ENCODE results near the gene GNAI3. TPM values are rescaled to one million over a fixed set of nuclear protein-coding genes. Genes with fewer than 3 reads are reported as not detected.
A peak's percentile ranks its signal among the peaks of the same experiment; 100 is the strongest.

GNAI3 gene
- total and polyA plus RNA-seq, 2 donors (not counting 1 experiment from before 2014, with no cell fraction given) = 11.4 to 14.4 TPM

DNA sequence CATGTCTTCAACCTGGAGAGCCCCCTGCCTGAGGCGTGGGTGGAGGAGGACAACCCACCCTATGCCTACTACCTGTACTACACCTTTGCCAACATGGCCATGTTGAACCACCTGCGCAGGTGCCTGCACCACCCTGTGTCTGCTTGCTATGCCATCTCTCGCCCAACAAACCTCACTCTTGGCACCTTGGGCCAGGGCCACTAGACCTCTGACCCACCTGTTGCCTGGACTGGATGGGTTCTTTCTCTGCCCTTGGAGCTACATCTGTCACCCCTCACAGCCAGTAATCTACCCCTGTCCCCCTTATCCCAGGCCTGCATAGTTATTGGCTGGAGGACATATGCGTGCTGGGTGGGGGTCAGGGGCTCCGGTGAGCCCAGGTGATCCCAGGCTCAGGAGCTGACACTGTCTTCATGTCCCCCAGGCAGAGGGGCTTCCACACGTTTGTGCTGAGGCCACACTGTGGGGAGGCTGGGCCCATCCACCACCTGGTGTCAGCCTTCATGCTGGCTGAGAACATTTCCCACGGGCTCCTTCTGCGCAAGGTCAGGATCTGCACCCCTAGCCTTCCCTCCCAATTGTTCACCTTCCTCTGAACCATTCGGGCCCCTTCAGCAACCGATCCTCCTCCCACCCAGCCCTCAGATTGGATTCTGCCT is 81.1 kb downstream of the GNAI3 start:
- Histone ChIP-seq H3K27ac (ENCODE audit: insufficient read depth, low read length) (no peak overlapping the region), H4K20me1 (ENCODE audit: control insufficient read depth, extremely low read depth, insufficient read depth, low read length) (no peaks in the 10 kb centered on the region), H2AFZ (ENCODE audit: low read length) (no peak overlapping the region), H3K27me3 (ENCODE audit: control insufficient read depth, insufficient read depth, low read length) (no peaks in the 10 kb centered on the region), H3K9ac (ENCODE audit: insufficient read depth, low read length) (no peak overlapping the region), H3K36me3 (ENCODE audit: control insufficient read depth, insufficient read depth, low read length) (peaks cover 33% of the 10 kb centered on the region), H3K4me2 (ENCODE audit: extremely low read depth, insufficient read depth, low read length) (no peak overlapping the region), H3K9me3 (ENCODE audit: control insufficient read depth, insufficient read depth, low read depth, low read length) (no peaks in the 10 kb centered on the region), H3K79me2 (ENCODE audit: control insufficient read depth, insufficient read depth, low read length) (peaks cover 8% of the 10 kb centered on the region), H3K4me3 (replicated peaks in 1 of 4; ENCODE audit: control extremely low read depth in 1 of 4, insufficient read depth in 1 of 4, low read depth in 3 of 4, low read length in 4 of 4) (no peak overlapping the region), H3K4me1 (ENCODE audit: control insufficient read depth, extremely low read depth, insufficient read depth, low read length) (peaks cover 1% of the 10 kb centered on the region)
- TF ChIP-seq, protein P1, sequence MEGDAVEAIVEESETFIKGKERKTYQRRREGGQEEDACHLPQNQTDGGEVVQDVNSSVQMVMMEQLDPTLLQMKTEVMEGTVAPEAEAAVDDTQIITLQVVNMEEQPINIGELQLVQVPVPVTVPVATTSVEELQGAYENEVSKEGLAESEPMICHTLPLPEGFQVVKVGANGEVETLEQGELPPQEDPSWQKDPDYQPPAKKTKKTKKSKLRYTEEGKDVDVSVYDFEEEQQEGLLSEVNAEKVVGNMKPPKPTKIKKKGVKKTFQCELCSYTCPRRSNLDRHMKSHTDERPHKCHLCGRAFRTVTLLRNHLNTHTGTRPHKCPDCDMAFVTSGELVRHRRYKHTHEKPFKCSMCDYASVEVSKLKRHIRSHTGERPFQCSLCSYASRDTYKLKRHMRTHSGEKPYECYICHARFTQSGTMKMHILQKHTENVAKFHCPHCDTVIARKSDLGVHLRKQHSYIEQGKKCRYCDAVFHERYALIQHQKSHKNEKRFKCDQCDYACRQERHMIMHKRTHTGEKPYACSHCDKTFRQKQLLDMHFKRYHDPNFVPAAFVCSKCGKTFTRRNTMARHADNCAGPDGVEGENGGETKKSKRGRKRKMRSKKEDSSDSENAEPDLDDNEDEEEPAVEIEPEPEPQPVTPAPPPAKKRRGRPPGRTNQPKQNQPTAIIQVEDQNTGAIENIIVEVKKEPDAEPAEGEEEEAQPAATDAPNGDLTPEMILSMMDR (conservative IDR thresholded peaks at IDR 0.05 in 1 of 2, IDR thresholded peaks at IDR 0.05 in 1 of 2; ENCODE audit: low read depth in 1 of 2, low read length in 2 of 2) = no peak
- TF ChIP-seq EZH2 (IDR thresholded peaks at IDR 0.05; ENCODE audit: low read length, missing control alignments) = no peak
- no peak for DNase-seq (ENCODE audit: low read depth in 2 of 2)

DNA sequence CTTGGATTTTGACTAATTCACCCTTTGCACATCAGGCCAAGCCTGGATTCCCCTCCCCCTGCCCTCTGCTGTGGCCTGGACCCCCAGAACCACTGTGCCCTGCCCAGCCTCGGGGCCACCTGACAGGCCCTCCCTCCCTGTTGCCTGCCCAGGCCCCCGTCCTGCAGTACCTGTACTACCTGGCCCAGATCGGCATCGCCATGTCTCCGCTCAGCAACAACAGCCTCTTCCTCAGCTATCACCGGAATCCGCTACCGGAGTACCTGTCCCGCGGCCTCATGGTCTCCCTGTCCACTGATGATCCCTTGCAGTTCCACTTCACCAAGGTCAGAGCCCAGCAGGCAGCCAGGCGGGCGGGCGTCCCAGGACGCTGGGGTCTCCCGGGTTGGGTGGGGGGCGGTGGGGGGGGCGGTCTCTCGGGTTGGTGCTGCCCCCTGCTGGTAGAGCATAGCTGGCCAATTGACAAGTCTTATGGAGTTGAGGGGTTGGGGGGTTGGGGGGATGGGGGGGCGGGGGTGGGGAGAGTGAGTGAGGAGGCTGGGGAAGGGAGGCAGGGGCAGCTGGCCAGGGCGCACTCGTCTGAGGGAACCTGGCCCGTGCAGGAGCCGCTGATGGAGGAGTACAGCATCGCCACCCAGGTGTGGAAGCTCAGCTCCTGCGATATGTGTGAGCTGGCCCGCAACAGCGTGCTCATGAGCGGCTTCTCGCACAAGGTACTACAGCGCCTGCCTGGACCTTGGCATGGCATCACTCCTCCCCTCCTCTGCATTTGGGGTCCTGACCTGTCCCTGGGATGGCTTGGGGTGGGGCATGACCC is 81.9 kb downstream of the GNAI3 start:
- Histone ChIP-seq H3K4me2 (ENCODE audit: extremely low read depth, insufficient read depth, low read length) (no peak overlapping the region), H4K20me1 (ENCODE audit: control insufficient read depth, extremely low read depth, insufficient read depth, low read length) (no peaks in the 10 kb centered on the region), H3K4me1 (ENCODE audit: control insufficient read depth, extremely low read depth, insufficient read depth, low read length) (no peaks in the 10 kb centered on the region), H3K4me3 (replicated peaks in 1 of 4; ENCODE audit: control extremely low read depth in 1 of 4, insufficient read depth in 1 of 4, low read depth in 3 of 4, low read length in 4 of 4) (no peak overlapping the region), H3K36me3 (ENCODE audit: control insufficient read depth, insufficient read depth, low read length) (peaks cover 33% of the 10 kb centered on the region), H3K9ac (ENCODE audit: insufficient read depth, low read length) (no peak overlapping the region), H3K27me3 (ENCODE audit: control insufficient read depth, insufficient read depth, low read length) (no peaks in the 10 kb centered on the region), H3K9me3 (ENCODE audit: control insufficient read depth, insufficient read depth, low read depth, low read length) (no peaks in the 10 kb centered on the region), H3K27ac (ENCODE audit: insufficient read depth, low read length) (no peak overlapping the region), H3K79me2 (ENCODE audit: control insufficient read depth, insufficient read depth, low read length) (peaks cover 1% of the 10 kb centered on the region), H2AFZ (ENCODE audit: low read length) (no peak overlapping the region)
- DNase-seq (ENCODE audit: low read depth in 2 of 2) = no peak
- TF ChIP-seq, protein P1 (conservative IDR thresholded peaks at IDR 0.05 in 1 of 2, IDR thresholded peaks at IDR 0.05 in 1 of 2; ENCODE audit: low read depth in 1 of 2, low read length in 2 of 2) = peak; percentile 3 to 13
- TF ChIP-seq EZH2 (IDR thresholded peaks at IDR 0.05; ENCODE audit: low read length, missing control alignments) = no peak

DNA sequence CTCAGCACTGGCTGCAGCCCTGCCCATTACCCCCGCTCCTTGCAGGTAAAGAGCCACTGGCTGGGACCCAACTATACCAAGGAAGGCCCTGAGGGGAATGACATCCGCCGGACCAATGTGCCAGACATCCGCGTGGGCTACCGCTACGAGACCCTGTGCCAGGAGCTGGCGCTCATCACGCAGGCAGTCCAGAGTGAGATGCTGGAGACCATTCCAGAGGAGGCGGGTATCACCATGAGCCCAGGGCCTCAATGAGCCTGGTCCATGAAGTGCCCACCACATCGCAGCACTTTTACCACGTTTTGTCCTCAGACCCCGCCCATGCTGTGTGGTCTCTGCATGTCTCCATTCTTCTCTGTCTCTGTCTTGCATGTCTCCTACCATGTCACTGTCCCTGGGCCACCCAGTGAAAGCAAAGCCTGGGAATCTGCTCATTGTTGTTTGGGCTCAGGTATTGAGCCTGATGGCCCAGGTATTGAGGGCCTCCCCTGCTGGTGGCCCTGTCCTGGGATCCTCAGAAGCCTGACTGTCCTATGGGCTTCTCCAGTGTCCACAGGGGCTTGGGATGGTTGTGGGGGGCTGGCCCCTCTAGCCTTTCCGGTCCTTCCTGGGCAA is 82.6 kb downstream of the GNAI3 start:
- Histone ChIP-seq H3K9ac (ENCODE audit: insufficient read depth, low read length) (no peak overlapping the region), H3K4me1 (ENCODE audit: control insufficient read depth, extremely low read depth, insufficient read depth, low read length) (peaks cover 2% of the 10 kb centered on the region), H3K4me2 (ENCODE audit: extremely low read depth, insufficient read depth, low read length) (no peak overlapping the region), H4K20me1 (ENCODE audit: control insufficient read depth, extremely low read depth, insufficient read depth, low read length) (no peaks in the 10 kb centered on the region), H3K27me3 (ENCODE audit: control insufficient read depth, insufficient read depth, low read length) (no peaks in the 10 kb centered on the region), H3K79me2 (ENCODE audit: control insufficient read depth, insufficient read depth, low read length) (no peaks in the 10 kb centered on the region), H3K36me3 (ENCODE audit: control insufficient read depth, insufficient read depth, low read length) (peaks cover 33% of the 10 kb centered on the region), H3K27ac (ENCODE audit: insufficient read depth, low read length) (no peak overlapping the region), H2AFZ (ENCODE audit: low read length) (no peak overlapping the region), H3K9me3 (ENCODE audit: control insufficient read depth, insufficient read depth, low read depth, low read length) (no peaks in the 10 kb centered on the region), H3K4me3 (replicated peaks in 1 of 4; ENCODE audit: control extremely low read depth in 1 of 4, insufficient read depth in 1 of 4, low read depth in 3 of 4, low read length in 4 of 4) (no peak overlapping the region)
- DNase-seq (ENCODE audit: low read depth in 2 of 2) = no peak
- TF ChIP-seq, protein P1 (conservative IDR thresholded peaks at IDR 0.05 in 1 of 2, IDR thresholded peaks at IDR 0.05 in 1 of 2; ENCODE audit: low read depth in 1 of 2, low read length in 2 of 2) = no peak
- TF ChIP-seq EZH2 (IDR thresholded peaks at IDR 0.05; ENCODE audit: low read length, missing control alignments) = no peak
